SHP77 treated with DMSO at 0.1 percent for 48 hours (cell line): Measurements from ENCODE around the gene TSHZ1.

Experiments used
- DNase-seq: peaks from one replicate; lab custom pipeline; 2025; lab: John Stamatoyannopoulos, UW

TSHZ1 gene

DNA sequence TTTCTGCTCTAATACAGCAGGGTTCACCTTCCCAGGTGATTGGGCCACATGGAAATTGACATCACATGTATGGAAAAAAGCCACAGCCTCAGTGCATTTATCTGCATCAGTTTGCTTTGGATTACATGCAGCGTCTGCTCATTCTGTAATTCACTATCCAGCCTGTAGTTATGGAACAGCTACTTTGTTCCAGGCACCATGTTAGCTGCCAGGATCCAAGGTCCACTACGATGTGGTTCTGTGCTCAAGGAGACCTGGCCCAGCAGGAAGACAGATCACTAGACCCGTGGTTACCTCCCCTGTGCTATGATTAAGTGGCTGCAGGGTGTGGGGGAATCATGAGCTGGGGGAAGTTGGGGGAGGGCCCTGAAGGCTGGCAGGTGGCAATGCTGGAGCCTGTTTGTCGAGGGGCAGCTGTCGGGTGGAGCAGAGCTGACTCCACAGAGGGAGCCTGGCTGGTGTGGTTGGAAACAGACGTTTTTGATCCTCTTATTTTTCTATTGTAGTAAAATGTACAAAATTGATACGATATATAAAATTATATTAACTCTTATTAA, 58.6 kb downstream of the TSHZ1 start:
- DNase-seq, result peak; percentile 71

DNA sequence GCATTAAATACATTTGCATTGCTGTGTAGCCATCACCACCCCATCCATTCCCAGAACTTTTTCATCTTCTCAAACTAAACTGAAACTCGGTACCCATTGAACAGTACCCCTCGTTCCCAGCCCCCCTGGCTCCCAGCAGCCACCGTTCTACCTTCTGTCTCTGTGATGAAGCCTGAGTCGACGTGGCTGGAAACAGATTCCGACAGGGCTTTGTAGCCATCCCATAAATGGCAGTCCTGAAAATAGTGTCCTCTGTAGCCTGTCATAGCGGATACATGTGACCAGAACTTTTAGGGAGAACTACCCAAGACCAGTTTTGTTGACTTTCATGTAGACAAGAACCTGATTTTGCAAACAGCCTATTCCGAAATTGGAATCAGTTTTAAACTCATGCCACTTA, 59.1 kb downstream of the TSHZ1 start:
- peak; percentile 71 for DNase-seq

GRCh38 chr18:75271952-75272351, 61.4 kb downstream of the TSHZ1 start:
- DNase-seq, result no peak

DNA sequence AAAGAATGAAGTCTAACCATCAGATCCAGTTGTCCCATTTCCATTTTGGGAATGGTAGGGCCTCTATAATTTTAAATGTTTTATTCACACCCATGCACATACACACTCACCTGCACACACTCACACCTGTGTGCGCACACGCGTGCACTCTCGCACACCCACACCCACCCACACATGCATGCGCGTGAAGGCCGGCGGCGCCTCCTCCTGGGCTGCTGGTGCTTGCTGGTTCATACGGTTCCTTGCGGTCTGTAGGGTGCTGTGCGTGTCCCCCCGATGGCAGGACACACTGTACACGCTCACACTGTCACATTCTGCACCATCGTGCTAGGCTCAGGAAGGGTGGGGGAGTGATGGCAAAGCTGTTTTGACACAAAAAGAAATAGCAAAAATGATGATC, 63.2 kb downstream of the TSHZ1 start:
- no peak for DNase-seq

DNA sequence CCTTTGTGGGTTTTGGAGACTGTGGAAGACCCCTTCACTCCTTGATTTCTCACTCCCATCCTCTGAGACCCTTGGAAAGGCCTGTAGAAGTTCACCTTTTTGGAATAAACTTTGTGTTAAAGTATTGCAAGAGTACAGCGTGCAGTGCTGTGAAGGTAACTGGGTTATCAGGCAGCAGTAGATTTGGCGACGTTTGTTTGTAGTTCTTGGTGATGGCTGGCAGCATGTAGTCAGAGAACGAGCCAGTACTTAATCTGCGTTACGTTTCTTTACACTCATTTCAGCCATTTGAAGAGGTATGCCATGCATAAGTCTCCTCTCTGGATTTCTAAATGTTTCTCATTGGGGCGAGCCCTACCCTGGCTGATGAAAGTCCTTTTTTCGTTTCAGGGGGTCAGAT, 64.6 kb downstream of the TSHZ1 start:
- no peak for DNase-seq

DNA sequence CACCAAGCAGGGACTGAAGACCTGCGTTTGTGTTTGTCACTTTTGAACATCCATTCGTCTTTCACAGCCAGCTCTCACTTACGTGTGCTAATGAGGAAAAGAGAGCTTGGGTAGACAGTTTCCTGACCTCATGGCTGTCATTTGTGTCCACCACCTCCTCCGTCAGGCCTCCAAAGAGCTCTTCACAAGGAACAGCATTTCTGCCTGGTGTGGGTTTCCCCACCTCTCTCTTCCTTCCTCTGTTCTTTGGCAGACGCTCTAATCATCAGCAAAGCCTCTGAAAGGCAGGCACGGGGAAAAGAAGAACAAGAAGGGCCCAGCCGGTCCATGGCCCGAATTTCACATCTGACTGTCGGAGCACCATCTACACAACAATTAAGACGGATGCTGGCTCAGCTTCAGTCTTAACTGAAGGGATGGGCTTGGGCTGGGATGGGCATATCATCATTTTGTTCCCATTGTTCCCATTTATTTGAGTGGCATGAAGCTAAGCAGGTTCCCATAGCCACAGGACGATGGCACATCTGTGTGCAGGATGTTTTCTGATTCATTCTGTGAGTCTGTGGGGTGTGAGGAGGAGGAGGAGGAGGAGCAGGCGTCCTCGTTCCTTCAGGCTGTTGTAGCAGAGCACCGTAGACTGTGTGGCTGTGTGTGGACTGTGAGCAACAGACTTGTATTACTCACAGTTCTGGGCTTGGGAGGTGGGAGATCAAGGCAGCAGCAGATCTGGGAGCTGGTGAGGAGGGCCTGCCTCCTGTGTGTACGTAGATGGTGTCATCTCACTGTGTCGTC, 66.4 kb downstream of the TSHZ1 start:
- DNase-seq, result no peak

GRCh38 chr18:75277610-75277928, 67.0 kb downstream of the TSHZ1 start:
- no peak for DNase-seq

DNA sequence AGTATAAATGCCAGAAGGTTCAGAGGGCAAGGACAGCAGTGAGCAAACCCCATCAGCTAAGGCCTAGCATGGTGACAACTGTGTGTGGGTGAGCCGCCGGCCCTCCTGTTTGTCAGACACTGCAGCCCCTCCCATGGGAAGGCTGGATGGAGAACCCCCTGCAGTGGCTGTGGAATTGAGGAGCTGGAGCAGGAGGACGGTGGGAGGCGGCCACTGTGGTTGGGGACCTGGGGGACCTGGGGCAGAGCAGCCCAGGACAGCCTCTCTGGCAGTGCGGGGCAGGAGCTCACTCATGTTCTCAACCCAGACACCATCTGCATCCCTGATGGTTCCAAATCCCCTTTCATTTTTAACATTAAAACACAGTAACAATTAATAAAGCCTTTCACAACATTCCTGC, 68.8 kb downstream of the TSHZ1 start:
- DNase-seq, result no peak

GRCh38 chr18:75280427-75281280, 70.1 kb downstream of the TSHZ1 start:
- no peak for DNase-seq

DNA sequence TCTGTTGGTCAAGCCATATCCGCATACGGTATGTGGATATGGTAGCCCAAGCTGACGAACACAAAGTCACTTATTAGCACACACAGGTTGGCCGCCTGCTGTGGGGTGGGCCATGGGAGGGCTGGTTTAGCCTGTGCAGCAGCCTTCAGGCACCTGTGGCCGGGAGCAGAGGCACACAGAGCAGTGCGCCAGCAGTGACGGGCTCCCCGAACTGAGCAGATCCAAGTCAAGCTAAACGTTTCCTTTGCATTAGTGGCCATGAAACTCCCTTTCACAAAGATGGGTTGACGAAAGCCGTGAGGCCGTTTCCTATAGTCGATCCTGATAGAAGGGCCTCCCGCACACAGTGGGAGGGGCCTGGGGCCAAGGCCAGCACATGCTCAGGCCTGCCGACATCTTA, 72.1 kb downstream of the TSHZ1 start:
- DNase-seq, result no peak

GRCh38 chr18:75283731-75284130, 73.1 kb downstream of the TSHZ1 start:
- DNase-seq, result no peak

DNA sequence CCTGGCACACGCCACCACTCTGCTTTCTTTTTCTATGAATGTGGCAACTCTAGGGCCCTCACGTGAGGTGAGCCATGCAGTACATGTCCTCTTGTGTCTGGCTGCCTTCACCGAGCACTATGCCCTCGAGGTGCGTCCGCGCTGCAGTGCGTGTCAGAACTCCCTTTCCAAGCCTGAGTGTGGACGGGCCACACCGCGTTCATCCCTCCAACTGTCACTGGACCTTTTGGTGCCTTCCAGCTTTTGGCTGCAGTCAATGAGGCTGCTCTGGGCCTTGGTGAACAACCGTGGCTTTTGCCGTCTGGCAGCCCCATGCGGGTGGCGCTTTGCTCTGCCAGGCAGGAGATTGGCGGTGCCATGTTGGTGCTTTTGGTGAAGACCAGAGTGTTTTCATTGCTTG, 74.0 kb downstream of the TSHZ1 start:
- DNase-seq, result no peak

DNA sequence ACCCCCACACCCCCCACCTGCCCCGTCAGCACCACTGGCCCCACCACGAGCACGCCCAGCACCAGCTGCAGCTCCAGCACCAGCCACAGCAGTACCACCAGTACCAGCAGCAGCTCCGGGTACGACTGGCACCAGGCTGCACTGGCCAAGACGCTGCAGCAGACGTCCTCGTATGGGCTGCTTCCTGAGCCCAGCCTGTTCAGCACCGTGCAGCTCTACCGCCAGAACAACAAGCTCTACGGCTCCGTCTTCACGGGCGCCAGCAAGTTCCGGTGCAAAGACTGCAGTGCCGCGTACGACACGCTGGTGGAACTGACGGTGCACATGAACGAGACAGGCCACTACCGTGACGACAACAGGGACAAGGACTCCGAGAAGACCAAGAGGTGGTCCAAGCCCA, 75.3 kb downstream of the TSHZ1 start:
- no peak for DNase-seq

DNA sequence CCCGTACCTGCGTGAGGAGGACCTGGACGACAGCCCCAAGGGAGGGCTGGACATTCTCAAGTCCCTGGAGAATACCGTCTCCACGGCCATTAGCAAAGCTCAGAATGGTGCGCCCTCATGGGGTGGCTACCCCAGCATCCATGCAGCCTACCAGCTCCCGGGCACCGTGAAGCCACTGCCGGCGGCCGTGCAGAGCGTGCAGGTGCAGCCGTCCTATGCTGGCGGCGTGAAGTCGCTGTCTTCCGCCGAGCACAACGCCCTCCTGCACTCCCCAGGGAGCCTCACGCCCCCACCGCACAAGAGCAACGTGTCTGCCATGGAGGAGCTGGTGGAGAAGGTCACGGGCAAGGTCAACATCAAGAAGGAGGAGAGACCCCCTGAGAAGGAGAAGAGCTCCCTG, 76.4 kb downstream of the TSHZ1 start:
- no peak for DNase-seq

DNA sequence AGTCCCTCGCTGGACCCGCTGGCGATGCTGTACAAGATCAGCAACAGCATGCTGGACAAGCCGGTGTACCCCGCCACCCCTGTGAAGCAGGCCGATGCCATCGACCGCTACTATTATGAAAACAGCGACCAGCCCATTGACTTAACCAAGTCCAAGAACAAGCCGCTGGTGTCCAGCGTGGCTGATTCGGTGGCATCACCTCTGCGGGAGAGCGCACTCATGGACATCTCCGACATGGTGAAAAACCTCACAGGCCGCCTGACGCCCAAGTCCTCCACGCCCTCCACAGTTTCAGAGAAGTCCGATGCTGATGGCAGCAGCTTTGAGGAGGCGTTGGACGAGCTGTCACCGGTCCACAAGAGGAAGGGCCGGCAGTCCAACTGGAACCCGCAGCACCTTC, 77.1 kb downstream of the TSHZ1 start:
- DNase-seq, result no peak

- DNase-seq, result no peak
Measured at GRCh38 chr18:75289761-75290160, 79.2 kb downstream of the TSHZ1 start.

GRCh38 chr18:75290737-75291358, 80.3 kb downstream of the TSHZ1 start:
- DNase-seq, result peak; percentile 38

GRCh38 chr18:75291460-75291859, 80.9 kb downstream of the TSHZ1 start:
- DNase-seq, result no peak

GRCh38 chr18:75293591-75293990, 83.0 kb downstream of the TSHZ1 start:
- DNase-seq, result no peak

GRCh38 chr18:75297731-75298130, 87.1 kb downstream of the TSHZ1 start:
- DNase-seq, result no peak

DNA sequence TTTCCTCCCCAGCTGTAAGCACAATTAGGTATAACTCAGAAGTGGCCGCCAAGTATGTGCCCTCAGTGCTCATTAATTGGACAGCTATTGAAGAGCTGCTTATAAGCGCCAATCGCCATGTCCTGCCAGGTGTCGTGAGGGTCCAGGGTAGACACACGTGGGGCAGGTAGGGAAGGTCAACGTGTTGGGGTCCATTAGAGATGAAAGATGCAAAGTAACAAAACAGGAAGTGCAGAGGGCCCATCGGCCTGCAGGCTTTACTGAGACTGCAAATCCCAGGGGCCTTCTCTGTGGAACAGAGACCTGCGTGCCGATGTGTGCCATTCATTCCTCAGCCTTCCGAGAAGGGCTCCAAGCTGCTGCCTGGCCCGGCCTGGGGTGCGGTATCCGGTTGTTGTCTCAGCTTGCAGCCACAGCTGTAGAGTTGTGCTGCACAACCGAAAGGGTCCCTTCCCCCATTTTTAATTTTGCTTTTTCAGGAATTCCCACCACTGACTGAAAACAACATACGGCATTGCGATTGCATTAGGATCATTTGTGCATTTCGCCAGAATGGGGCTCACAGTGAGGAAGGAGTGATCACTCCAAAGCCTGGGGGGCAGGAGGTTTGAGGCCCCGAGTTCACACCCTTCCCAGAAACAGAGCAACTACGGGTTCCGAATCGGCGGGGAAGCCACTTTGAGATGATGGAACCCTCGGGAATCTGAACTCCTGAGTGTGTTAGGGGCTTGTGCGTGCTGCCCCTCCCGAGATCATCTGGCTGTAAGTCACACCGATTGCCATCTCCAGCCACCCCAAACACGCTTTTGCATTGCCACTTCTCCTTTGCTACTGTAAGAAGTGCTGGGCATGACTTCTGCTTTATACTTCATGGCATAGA, 94.3 kb downstream of the TSHZ1 start:
- DNase-seq, result no peak

DNA sequence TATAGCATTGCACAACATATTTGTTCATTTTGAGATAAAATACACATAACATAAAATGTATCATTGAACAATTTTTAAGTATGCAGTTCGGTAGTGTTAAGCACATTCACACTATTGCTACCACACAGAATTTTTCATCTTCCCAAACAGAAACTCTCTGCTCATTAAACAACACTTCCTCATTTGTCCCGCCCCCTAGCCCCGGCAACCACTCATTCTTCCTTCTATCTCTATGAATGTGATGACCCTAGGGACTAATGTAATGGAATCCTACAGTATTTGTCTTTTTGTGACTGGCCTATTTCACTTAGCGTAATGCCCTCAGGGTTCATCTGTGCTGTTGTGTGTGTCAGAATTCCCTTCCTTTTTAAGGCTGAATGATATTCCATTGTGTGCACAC, 95.4 kb downstream of the TSHZ1 start:
- DNase-seq, result no peak
